Right ventricle myocardium inferior (tissue), 1 donor: ENCODE measurements around the gene RNU1-3. TPM values are rescaled to one million over a fixed set of nuclear protein-coding genes. Genes with fewer than 3 reads are reported as not detected.

ENCODE experiments used
- total RNA-seq: library from RNA; stranded (reverse); fragmentation: NEBNext Ultra II Directional; extraction: Animal tissue kit (Norgen Biotek cat#: 25700); gene quantifications from one replicate; pipeline ENCODE4 v1.2.1, GENCODE V29; 2021
- donor health status: DM: no; HTN: yes; CAD: no; lungs with severe emphysema.

Gene RNU1-3
- total RNA-seq, 1 donor from 2014 or later: 4,572 TPM

Other genes starting within 250 kb of the RNU1-3 start
- not detected for gene SPATA21, start 229.5 kb downstream of the RNU1-3 start, total RNA-seq
- 17.7 TPM for gene NECAP2, start 226.2 kb downstream of the RNU1-3 start, total RNA-seq
- 4,572 TPM for gene RNU1-1, start 152.7 kb downstream of the RNU1-3 start, total RNA-seq
- 12.4 TPM for gene NBPF1, start 53.4 kb downstream of the RNU1-3 start, total RNA-seq
- gene RNU1-4, start 73.6 kb upstream of the RNU1-3 start, total RNA-seq: 4,572 TPM
- 4,572 TPM for gene RNU1-2, start 229.0 kb upstream of the RNU1-3 start, total RNA-seq